Activated gamma-delta T cell treated with Interleukin-2 at 50 U/mL for 16 hours (primary cell): Measurements from ENCODE around the gene PALD1.

Experiments used
- DNase-seq: peaks from one replicate; pipeline ENCODE4 v3.0.0-alpha.2; 2020

Gene PALD1

DNA sequence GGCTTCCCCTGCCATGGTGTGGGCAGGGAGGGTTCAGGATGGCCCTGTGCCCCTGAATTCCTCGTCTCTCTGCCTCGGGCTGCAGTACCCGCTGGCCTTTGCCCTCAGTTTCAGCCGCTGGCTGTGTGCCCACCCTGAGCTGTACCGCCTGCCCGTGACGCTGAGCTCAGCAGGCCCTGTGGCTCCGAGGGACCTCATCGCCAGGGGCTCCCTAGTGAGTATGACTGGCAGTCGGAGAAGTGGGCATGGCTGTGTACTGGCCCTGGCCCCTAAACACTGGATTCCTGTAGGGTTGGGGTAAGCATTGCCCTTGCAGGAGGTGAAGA, 59.6 kb downstream of the PALD1 start:
- no peak for DNase-seq

DNA sequence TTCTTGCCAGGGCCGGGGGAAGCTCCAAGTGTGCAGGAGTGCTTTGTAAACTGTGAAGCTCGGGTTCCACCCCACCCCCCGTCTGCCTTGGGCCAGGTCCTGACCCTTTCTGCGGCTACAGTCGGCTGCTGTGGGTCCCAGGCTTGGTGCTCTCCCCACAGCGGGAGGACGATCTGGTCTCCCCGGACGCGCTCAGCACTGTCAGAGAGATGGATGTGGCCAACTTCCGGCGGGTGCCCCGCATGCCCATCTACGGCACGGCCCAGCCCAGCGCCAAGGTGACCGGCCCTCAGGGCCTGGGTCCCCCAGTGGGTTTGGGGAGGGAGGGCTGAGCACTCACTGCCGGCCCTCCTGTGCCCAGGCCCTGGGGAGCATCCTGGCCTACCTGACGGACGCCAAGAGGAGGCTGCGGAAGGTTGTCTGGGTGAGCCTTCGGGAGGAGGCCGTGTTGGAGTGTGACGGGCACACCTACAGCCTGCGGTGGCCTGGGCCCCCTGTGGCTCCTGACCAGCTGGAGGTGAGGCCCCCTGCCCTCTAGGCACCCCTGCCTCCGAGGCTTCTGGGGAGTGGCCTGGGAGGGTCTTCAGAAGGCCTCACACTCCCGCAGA, 60.3 kb downstream of the PALD1 start:
- DNase-seq = no peak

DNA sequence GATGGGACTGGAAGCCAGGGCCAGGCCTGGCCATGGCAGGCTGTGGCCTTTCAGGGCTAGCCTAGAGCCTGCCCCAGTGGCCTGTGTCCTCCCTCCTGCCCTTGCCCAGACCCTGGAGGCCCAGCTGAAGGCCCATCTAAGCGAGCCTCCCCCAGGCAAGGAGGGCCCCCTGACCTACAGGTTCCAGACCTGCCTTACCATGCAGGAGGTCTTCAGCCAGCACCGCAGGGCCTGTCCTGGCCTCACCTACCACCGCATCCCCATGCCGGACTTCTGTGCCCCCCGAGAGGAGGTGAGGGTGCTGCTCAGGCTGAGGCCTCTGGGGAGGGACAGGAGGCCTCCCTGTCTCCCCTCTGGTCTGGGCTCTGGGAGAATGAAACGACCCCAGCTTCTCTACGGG, 60.9 kb downstream of the PALD1 start:
- DNase-seq = no peak

DNA sequence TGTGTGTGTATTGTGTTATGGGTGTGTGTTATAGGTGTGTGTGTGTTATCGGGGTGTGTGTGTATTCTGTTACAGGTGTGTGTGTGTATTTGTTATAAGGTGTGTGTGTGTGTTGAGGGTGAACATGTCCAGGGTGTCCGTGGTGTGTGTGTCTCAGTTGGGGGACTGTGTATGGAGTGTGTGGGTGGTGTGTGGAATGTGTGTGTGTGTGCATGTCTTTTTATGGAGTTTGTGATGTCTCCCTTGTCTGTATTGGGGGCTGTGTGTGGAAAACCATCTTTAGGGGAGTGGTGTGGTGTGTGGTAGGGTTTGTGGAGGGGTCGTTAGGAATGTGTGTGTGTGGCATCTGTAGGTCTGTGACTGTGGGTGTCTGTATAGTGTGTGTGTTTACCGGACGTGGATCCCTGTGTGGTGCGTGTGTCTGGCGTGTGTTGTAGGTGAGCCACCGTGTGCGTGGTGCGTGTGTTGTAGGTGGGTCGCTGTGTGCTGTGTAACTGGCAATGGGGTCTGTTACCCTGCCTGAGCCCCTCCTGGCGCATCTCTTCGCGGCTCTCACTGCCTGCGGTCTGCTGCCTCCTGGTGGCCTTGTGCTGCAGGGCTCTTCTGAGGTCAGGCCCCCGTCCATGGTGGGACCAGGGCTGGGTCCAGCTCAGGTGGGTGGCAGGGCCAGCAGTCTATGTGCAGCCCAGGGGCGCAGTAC, 61.7 kb downstream of the PALD1 start:
- DNase-seq = peak; percentile 15

DNA sequence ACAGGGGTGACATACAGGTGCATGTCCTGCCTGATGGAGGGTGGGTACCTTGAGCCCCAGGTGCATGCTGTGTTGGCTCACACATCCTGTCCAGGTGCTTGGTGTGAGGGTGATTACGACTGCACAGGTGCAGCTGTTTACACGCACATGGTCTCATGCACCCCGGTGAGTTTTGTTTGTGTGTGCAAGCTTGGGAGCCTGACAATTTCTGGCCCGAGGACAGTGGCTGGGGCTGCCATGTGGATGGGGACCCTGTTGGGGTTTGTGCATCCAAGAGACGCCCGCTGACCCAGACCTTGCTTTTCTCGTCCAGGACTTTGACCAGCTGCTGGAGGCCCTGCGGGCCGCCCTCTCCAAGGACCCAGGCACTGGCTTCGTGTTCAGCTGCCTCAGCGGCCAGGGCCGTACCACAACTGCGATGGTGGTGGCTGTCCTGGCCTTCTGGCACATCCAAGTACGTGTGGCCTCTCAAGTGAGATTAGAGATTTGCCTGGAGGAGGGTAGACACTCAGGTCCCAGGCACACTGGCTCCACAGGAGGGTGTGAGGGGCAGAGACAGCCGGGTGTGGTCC, 62.3 kb downstream of the PALD1 start:
- DNase-seq = no peak

DNA sequence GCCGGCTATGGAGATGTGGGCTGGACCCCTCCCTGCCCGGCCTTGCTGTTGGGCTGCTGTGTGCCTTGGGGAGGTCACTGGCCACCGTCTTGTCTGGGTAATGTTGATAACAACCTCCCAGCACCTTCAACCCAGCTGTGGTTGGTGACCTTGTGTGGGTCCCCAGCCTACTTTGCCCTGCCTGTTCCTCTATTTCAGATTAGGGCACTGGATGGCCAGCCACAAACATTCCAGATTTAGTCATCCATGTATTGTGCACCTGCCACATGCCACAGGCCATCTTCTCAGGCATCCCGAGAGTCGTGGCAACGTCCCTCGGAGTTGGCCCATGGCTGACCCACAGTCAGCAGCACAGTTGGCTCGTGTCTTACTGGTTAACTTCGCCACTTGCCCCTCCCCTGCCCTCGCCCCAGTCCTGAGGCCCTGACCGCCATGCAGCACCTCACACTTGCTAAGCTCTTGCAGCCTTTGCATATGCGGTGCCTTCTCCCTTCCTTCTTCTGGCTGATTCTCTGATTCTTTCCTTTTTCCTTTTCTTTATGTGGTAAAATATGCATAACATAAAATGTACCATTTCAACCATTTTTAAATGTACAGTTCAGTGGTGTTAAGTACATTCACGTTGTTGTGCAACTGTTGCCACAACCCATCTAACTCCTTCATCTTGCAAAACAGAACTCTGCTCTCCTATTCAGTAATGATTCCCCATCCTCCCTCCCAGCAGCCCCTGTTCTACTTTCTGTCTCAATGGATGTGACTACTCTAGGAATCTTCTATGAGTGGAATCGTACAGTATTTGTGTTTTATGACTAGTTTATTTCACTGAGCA, 63.4 kb downstream of the PALD1 start:
- DNase-seq = no peak

DNA sequence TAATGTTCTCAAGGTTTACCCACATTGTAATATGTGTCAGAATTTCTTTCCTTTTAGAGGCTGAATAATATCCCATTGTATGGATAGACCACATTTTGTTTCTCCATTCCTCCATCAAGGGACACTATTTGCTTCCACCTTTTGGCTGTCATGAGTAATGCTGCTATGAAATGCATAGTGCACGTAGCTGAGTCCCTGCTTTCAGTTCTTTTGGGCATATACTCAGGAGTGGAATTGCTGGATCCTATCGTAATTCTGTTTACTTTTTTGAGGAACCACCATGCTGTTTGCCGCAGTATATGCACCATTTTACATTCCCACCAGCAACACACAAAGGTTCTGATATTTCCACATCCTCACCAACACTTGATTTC, 64.0 kb downstream of the PALD1 start:
- DNase-seq = no peak

DNA sequence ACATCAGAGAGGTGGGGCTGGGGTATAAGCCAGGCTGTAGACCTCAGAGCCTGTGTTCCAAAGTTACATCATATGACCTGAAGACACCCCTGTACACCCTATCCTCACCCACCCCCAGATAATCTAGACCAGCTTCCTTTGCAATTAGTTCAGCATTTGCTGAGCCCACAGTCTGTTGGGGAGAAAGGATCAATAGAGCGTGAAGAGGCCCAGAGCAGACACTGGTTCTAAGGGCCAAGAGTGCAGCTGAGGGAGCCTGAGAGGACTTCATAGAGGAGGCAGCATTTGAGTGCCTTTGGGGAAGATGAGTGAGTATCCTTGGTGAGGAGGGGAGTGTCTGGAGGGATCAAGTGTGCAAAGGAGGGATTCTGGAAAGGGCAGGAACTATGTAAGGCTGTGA, 65.3 kb downstream of the PALD1 start:
- DNase-seq = no peak

DNA sequence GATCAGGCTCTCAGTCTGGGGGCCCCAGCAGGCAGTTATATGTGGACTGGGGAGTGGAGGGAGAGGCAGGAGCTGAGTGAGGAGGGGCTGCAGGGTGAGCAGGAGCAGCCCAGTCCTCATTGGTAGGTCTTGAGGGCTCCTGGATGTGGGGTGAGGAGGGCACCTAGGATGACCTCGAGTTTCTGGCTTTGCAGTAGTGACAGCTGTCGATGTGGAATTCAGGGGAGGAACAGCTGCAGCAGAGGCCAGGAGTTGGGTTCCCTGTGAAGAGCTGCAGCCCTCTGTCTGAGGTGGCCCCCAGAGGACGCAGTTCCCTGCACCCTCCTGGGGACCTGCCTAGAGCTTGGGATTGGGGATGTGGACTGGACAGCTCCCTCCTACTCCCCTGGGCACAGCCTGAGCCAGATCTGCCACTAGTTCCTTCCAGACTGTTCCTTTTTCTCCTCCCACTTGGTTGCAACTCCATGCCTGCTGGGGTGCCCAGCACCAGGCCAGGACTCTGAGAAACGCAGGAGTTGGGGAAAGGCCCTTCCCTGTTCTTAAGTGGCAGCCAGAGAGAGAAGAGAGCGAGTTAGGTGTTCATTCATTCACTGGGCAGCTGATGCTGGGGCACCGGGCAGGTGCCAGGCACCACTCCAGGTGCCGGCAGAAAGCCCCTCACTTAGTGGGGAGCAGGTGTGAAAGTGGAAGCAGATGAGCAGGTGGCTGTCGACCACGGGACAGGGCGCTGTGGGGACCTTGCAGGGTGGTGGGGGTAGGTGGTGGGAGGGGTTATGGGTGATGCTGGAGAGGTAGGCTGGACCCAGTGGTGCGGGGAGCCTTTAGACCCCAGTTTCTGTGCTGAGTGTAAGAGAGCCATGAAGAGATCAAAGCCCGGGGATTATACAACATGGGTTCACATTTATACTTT, 66.1 kb downstream of the PALD1 start:
- no peak for DNase-seq

DNA sequence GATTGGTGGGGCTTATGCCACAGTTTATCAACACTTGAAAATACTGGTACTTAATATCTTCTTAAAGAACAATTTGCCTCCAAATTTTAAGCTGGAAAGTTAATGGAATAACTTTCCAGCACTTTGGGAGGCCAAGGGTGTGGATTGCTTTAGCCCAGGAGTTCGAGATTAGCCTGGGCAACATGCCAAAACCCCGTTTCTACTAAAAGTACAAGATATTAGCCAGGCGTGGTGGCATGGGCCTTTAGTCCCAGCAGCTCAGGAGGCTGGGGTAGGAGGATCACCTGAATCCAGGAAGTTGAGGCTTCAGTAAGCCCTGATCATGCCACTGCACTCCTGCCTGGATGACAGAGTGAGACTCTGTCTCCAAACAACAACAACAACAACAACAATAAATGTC, 68.0 kb downstream of the PALD1 start:
- DNase-seq = no peak

DNA sequence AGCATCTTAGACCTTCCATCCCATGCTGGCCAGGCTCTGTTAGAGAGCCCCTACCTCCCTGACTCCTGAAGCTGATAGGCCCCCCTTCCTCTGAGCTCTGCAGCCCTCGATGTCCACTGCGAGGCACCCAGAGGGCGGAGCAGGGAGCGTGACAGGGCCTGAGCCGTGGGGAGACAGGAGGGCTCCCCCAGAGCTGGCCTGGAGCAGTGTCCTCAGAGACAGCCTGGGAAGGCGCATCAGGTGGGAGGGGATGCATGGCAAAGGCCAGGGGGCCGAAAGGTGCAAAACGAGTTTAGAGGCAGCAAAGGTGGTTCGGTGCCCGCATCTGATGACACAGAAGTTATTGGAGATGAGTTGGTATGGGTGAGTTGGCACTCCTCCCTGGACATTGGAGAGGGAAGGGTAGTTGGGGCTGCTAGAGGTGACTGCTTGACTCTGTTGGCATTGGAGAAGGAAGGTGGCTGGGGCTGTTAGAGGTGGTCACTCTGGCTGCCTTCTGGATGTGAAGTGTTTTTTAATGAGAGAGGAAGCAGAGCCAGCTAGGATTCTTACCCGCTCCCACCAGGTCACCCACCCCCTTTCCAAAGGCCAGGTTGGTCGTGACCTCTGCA, 70.9 kb downstream of the PALD1 start:
- no peak for DNase-seq

DNA sequence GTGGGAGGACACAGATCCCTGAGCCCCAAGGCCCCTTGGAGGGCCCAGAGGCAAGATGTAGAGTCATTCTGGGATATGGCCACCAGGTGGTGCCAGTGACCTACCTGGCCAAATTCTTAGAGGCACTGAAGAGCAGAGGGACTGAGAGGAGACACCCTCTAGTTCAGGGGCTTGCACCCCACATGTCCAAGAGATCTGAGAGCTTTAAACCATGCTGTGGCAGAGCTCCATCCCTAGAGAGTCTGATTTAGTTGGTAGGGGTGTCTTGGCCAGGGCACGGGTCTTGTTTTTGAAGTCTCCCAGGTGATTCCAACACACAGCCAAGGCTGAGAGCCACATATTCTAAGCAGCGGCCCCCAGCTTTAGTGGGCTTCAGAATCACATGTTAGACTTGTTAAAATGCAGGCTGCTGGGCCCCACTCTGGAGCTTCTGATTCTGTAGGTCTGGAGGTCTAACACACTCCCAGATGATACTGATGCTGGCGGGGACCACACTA, 71.4 kb downstream of the PALD1 start:
- DNase-seq = peak; percentile 77

DNA sequence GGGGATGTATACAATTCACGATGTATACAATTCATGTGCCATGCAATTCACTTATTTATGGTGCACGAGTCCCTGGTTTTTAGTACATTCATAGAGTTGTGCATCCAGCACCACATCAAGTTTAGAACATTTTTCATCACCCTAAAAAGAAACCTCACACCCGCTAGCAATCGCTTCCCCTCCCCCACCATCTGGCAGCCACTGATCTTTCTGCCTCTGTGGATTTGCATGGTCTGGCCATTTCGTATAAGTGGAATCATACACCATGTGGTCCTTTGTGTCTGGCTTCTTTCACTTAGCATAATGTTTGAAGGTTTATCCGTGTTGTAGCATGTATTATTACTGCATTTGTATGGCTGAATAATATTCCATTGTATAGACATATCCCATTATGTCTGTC, 71.9 kb downstream of the PALD1 start:
- no peak for DNase-seq

DNA sequence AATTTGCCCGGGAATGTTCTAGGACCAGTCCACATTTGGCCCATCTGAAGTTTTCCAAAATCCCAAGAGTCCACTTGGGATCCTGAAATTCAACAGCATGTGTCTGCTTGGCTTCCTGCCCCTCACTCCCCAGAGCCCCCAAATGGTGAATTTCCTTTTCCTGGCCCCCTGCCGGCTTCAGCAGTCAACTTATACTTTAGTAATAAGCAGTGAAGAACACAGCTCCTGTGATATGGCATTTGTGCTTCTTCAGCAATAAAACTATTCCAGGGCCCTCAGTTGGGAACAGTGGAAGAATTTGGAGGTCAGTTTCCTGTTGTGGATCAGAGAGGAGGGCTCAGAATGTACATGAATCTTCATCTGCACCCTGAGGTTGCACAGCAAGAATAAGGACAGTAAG, 72.9 kb downstream of the PALD1 start:
- no peak for DNase-seq

DNA sequence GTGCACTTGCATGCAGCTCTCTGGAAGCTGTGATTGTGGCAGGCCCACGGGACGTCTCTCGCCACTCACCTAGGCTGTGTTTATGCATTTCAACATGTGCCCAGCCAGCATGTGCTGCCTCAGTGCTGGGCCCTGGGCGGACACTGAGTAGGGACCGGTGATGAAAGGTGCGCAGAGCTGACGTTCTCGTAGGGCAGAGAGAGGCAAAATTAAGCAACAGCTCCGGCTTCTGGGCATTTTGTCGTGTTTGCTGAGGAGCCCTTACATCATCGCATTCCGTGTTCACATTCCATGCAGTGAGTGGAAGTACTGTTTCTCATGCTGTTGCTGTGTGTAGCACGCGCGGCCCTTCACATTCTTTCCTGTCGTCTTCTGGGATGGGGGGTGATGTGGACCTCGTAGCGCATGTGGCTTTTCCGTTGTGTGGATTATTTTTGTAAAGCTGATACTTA, 73.4 kb downstream of the PALD1 start:
- DNase-seq = no peak

DNA sequence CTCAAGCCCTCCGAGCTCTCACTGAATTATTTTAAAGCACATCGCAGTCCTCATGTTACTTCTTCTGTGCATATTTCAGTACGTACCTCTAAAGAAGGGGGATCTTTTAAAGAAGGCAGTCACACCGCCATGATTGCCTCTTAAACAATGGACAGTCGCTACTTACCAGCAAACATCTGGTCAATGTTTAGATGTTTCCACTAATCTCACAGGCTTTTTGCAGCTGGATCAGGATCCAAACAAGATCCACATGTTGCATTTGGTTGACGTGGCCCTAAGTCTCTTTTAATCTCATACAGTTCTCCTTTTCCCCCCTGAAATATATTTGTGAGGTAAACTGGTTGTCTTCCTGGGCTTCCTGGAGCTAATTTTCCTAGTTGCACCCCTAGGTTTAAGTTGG, 74.0 kb downstream of the PALD1 start:
- no peak for DNase-seq

DNA sequence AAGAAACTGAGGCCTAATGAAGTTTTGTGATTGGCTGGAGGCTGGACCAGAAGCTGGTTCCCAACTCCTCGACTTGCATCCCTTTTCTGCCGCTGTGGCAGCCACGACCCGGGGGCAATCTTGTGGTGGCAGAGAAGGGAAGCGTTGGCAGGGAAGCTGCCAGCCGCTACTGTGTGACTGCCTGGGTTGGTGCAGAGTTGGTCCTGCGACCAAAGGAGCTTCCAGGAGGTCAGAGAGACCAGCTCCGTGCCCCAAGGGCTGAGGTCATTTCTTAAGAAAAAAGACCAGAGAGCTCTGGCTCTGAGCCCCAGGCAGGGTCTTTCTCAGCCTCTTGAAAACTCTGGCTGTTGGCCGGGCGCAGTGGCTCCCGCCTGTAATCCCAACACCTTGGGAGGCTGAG, 76.8 kb downstream of the PALD1 start:
- no peak for DNase-seq

DNA sequence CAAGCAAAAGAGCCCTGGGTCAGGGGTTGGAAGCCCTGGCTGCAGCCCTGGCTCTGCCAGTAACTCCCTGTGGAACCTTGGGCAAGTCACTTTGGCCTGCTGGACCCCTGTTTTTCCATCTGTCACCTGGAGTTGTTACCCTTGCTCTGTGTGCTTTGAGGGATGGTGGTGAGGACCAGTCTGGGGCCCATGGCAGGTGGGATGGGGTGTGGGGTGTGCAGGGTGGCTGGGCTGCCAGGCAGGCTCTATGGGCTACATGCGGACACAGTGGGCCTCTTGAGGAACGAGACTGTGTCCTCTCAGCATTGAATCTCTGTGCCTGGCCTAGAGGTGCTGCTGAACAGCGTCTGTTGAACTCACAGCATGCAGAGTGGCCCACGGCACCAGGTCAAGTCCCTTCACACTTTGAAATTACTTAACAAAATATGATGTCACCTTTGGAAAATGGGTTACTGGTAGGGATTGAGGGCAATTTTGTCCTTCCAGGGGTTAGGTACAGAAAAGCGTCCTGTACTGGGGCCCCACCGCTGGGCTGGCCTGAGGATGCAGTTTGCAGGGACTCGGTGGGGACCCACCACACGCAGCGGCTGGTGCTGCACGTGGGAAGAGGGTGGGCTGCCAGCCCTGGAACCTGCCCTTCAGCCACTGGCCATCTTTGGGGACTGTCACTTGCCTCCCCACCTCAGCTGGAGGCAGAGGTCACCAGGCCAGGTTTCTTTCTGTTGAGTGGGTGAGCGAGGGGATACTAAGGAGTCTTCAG, 78.7 kb downstream of the PALD1 start:
- no peak for DNase-seq

DNA sequence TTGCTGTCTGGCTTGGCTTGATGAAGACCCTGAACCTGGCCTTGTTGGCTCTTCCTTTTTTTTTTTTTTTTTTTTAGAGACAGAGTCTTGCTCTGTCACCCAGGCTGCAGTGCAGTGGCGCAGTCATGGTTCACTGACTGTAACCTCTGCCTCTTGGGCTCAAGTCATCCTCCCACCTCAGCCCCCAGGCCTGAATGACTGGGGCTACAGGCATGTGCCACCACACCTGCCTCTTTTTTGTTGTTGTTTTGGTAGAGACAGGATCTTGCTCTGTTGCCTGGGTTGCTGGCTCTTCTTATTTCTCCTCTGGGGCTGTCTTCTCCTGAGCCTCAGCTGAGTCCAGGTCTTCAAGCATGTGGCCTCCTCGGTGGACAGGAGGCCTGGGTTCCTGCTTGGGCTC, 79.3 kb downstream of the PALD1 start:
- no peak for DNase-seq

DNA sequence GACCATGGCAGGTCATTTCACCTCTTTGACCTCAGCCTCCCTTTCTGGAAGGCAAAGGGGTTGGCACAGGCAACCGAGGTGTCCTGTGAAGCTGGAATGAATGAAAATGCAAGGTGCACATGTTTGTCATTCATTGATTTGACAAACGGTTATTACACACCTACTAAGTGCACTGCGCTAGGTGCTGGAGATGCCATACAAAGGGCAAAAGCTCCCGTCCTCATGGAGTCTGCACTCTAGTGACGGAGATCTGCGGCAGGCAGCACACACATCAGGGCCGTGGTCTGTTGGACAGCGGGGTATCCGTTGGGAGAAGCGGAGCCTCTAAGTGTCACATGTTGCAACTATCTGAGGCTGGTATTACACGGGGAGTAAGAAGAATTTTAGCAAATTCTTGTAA, 79.7 kb downstream of the PALD1 start:
- no peak for DNase-seq
